Mucosa of gallbladder (tissue), 1 donor: Measurements from ENCODE around the gene GPR22. TPM values are rescaled to one million over a fixed set of nuclear protein-coding genes. Genes with fewer than 3 reads are reported as not detected.

Source experiments
- DNase-seq: peaks from one replicate; pipeline ENCODE4 v3.0.0-alpha.2; 2020; ENCODE audit warnings: low spot score
- total RNA-seq: library from RNA; stranded (reverse); gene quantifications from one replicate; pipeline ENCODE4 v1.2.1, GENCODE V29; 2021
- donor health status: DM: no; HTN: no; CAD: no.

GPR22 gene, protein sequence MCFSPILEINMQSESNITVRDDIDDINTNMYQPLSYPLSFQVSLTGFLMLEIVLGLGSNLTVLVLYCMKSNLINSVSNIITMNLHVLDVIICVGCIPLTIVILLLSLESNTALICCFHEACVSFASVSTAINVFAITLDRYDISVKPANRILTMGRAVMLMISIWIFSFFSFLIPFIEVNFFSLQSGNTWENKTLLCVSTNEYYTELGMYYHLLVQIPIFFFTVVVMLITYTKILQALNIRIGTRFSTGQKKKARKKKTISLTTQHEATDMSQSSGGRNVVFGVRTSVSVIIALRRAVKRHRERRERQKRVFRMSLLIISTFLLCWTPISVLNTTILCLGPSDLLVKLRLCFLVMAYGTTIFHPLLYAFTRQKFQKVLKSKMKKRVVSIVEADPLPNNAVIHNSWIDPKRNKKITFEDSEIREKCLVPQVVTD
- not detected for total RNA-seq

DNA sequence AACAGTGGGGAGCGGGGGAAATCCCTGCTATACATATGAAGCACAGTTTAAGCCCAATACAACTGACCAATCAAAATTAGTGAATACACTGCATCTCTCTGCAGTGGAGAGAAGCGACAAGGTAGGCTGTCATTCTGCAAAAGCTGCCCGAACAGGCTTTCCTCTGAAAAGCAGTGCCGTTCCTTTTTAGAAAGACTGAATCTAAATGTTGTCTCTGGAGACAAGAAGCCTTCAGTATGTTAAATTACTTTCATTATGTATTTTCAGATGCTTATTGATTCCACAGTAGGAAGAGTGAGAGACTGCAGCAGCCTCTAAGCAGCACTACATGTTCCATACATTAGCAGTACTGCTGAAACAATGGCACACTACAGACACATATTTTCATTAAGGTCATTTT lies at the start of gene GPR22:
Gene GPR22 (plus strand): TSS at position 129 of the 400 bp plus-strand sequence. CDS start 4,004 bp downstream, outside the sequence.
- DNase-seq: no peak

DNA sequence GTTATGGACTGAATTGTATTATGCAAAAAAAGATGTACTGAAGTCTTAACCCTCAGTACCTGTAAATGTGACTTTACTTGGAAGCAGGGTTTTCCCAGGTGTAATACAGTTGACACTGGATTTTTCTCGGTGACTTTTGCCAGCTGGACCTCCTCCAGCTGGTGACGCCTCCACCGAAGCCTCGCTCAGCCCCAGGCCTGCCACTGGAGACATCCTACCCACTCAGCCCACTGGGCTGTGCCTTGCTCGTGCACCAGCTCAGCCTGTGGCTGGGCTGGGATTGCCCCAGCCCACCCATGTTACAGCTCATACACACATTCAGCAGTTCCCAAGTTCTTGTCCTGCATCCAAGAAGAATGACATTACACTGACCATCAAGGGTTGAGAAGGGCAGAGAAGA lies 42.4 kb upstream of the GPR22 start:
- DNase-seq: no peak

DNA sequence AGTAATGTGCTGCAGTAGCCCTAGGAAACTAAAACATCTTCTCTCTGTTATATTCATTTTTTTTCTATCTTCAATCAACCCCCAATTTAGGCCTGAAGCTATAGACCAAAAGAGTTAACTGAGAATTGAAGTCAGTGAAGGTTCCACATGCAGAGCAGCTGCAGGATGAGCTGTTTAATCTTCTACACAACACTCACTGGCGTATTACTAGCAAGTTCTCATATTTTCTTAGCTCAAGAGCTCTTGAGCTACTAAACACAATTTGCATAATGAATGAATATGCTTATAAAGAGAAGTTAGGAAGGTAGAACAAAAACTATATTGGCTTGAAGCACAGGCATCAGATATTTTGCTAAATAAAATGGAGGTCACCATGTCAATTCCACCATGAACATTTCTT lies 41.2 kb upstream of the GPR22 start:
- no peak for DNase-seq

DNA sequence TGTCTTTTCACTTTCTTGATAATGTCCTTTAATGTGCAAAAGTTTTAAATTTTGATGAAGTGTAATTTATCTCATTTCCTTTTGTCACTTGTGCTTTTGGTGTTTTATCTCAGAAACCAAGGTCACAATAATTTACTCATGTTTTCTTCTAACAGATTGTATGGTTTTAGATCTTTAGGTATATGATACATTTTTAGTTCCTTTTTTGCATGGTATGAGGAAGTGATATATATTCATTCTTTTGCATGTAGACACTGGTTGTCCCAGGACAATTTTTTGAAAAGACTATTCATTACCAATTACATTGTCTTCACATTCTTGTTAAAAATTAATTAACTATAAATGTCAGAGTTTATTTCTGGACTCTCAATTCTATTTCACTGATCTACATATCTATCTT lies 39.8 kb upstream of the GPR22 start:
- no peak for DNase-seq

DNA sequence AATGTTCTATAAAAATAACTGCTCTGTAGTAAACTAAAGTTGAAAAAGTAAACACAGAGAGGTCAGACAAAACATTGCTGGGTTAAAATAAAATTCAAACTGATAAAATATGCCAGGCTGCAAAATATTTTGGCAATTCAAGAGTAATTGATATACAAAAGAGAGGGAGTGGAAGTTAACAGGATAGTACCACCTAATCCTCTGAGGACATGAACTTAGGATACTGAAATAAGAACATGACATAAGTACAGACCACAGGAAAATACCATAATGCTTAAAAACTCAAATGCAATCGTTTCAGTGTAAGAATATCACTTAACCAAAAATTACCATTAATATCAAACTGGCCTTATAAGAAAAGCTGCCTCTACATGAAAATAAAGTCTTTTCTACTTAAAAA lies 37.6 kb upstream of the GPR22 start:
- no peak for DNase-seq

DNA sequence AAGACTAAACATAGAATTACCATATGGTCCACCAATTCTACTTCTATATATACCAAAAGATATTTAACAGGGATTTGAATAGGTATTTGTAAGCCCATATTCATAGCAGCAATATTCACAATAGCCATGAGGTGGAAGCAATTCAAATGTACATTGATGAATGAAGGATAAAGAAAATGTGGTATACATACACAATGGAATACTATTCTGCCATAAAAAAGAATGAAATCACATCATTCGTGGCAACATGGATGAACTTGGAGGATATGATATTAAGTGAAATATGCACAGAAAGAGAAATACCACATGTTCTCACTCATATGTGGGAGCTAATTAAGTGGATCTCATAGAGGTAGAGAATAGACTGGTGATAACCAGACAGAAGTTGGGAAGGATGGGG lies 34.1 kb upstream of the GPR22 start:
- DNase-seq: no peak

DNA sequence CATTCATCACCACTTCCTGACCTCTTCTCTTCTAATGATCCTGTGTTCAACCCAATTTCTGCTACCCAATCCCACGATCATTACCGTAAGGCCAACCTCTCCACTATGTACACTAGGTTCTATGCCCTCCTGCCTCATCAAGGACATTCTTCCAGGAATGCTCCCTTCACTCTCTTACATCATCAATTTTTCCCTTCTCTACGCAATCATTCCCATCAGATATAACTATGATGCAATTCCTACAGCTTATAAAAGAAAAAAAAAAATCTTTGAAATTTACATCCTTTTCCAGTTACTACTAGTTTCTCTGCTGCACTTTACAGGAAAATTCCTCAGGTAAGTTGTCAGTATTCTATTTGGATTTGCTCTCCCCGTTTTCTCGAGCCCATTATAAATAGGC lies 30.8 kb upstream of the GPR22 start:
- no peak for DNase-seq

DNA sequence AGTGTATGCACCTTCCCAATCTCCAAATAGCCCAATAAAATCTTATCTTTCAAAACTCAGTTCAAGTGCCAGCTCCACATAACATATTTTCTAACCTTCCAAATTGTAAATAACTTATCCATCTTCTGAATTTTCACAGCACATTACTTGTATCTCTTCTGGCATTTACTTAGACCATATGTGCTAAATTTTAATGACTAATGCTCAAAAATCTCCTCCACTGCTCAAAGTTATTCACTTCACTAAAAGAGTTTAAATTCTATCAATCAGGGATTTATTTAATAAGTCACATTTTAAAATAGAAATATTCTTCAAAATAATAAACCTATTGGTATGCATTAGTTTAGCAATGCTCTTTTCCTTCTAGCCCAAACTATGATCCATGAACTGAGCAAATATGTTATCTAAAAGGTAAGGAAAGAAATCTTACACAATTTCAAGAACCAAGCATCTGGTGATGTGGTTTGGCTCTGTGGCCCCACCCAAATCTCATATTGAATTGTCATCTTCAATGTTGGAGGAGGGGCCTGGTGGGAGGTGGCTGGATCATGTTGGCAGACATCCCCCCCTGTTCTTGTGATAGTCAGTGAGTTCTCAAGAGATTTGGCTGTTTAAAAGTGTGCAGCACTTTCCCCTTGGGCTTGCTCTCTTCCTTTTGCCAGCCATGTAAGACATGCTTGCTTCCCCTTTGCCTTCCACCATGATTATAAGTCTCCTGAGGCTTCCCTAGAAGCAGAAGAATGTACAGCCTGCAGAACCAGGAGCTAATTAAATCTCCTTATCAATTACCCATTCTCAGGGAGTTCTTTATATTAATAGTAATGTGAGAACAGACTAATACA lies 28.1 kb upstream of the GPR22 start:
- no peak for DNase-seq

DNA sequence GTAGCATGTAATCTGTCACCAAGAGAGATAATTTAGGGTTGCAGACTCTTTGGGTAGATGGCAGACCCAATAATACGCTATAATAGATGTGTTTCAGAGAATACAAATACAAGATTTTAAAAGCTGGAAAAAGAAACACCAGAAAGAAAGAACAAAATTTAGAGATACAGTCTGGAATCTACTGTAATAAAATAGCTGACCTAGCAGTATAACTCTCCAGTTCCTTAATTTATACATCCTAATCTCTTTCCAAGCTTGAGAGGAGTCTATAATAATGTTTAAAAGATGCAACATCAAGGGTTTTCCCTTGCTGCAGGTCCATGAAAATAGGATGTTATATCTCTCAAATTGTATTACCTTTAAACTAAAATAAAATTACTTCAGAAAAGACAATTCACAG lies 27.2 kb upstream of the GPR22 start:
- no peak for DNase-seq

DNA sequence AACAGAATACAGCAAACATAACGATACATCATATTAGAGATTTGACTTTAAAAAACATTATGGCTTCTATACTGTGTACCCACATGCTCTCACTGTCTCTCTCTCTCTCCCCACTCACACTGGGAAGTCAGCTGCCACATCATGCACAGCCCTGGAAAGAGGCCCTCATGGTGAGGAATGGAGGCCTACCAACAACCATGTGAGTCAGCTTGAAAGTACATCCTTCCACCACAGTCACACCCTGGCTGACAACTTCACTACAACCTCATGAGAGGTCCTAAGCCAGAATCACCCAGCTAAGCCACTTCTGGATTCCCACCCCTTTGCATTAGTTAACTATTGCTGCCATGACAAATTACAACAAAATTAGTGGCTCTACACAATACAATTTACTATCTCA lies 23.3 kb upstream of the GPR22 start:
- no peak for DNase-seq

DNA sequence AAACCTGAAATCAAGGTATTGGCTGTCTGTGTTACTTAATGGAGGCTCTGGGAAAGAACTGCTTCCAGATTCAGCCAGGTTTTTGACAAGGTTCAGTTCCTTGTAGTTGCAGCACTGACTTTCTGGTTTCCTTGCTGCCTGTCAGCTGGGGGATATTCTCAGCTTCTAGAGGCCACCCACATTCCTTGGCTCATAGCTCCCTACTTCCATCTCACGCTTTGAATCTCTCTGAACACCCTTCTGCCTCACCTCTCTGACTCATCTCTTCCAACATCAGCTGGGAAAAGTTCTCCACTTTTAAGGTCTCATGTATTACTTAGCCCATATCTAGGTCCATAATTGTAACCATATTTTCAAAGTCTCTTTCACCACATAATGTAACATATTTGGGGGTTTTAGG lies 22.9 kb upstream of the GPR22 start:
- no peak for DNase-seq

DNA sequence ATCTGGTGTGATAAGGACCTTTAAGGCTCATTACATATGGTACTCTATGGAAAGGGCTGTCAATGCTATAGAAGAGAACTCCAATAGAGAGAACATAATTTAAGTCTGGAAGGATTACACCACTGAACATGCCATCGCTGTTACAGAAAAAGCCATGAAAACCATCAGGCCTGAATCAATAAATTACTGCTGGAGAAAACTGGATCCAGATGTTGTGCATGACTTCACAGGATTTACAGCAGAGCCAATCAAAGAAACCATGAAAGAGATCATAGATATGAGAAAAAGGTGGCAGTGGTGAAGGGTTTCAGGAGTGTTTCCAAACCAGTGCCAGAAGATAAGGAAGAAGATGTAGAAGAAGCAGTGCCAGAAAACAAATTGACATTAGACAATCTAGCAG lies 18.9 kb upstream of the GPR22 start:
- DNase-seq: no peak

DNA sequence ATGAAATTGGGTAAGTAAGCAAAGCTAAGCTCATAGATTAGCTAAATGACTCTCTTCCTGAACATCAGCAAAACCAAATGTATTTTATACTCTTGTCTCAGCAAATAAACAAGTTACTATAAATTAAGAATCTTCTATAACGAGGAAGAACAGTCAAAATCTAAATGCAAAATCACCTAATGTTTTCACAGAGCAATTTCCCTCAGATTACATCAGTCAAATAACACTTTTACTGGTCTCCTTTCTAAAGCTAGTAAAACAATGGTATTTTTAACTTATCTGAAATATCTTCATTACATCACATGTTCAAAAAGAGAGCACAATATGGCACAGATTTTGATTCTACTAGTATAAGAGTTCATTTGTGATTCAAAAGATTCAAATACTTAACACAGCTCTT lies 16.5 kb upstream of the GPR22 start:
- DNase-seq: no peak

DNA sequence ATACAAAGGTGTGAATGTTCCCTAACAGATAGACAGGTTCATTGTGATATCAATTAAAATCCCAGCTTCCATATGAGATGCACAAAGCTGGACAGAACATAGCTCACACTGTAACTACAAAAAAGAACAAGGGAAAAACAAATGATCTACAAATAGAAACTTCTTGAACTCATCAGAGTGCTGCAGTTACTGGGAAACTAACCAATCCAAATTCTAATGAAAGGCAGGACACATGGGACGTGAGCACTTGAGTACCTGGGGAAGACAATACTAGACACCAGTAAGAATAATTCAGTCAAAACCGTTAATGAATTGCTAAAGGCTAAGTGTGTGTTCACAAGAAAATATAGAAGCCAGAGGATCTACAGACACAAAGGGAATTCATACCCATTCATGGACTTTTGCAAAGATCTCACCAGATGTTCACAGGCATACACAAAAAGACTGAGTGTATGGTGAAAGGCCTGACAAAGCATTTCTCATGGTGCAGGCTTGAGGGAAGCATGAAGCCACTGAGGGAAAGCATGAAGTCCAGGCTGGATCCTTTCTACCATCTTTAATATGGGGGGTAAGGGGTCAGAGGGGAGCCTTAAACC lies 7.8 kb upstream of the GPR22 start:
- DNase-seq: no peak

DNA sequence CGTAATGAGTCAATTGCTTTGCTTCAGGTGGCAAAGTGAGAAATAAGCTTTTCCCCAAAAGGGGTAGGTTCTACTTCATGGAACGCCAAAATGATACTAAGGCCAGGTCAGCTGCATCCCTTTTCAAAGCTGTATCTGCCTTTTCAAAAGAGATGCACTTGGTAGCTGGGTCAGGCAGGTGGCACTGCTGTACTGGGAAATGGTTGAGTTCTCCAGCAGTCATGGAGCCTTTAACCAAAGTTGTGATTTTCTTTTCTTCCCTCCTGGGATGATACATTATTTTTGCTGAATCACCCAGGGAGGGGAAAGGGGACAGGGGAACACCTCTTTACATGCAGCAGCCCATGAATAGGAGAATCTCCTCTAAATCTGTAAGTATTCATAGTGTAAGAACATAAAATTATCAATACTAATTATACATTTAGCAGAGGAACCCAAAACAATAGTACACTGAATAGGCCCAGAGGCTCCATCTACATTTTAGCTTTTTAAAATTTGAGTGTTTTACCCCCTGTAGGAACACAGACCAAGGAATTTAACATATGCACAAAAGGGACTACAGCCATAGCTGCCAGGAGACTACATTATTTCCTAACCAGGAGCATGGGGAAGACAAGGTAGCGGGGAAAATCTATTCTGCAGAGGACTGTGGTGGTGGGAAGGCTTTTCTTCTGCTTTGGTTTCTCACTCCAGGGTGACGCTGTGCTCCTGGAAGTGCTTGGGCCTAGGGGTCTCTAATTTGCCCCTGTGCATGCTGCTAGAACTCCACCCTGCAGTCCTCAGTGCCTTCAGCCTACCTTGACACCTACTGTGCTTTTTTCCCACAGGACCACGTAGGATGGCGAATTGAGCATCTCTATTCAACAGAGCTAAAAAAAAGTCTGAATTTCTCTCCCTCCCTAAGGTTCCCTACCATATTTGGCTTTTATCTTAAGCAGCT lies 6.4 kb upstream of the GPR22 start:
- peak; percentile 57 for DNase-seq

DNA sequence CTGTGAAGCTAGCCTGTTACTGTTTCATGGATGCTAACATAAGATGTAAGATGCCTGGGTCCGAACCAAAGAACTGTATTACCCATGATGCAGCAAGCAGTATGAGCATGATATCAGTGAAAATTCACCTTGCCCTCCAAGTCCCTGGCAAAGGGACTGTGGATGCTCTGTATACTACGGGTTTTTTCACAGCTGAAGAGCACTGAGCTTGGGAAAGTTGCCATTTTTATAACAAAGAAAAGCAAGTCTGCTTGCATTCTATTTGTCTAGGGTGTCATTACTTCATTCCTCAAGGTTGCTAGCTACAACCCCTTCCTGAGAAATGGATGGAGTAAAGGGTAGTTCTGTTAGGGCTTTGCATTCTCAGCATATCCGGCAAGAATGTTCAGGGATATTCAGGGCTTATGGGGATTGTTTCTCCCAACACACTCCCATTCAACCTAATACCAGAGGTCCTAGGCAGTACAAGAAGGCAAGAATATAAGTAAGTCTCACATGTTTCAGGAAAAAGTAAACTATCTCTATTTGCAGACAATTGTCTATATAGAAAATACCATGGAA lies 5.1 kb upstream of the GPR22 start:
- DNase-seq: no peak

DNA sequence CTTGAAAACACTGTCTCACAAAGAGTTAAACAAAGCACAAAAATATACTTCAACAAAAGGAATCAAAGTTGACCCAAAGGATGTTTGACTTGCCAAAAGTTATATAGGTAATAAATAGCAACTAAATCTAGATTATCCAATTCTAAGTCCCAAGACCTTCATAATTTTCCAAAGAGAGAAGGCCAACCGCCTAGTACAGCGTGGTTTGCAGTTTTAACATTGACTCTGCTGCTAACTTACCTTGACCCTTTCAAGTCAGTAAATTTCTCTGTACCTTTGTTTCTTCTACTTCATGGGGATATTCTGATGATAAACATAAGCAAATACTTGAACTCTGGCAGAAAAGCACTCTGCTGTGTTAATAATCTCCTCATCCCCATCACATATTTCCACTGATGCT lies 1.9 kb upstream of the GPR22 start:
- DNase-seq: no peak

DNA sequence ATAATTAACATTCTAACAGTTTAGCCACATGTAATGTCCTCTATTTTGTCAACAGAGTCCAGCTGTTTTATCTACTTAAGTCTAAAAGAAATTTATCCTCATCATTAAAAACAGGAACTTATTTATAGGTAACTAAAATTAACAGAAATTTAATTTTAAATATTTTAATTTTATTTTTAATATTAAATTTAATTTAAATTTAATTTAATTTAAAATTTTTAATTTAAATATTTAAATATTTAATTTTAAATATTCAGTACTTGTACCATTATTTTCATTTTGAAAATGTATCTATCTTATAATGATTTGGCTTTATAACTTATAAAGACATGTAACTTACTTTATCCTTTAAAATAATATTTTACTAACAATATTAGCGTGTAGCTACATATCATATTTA lies 1.0 kb upstream of the GPR22 start:
- no peak for DNase-seq

DNA sequence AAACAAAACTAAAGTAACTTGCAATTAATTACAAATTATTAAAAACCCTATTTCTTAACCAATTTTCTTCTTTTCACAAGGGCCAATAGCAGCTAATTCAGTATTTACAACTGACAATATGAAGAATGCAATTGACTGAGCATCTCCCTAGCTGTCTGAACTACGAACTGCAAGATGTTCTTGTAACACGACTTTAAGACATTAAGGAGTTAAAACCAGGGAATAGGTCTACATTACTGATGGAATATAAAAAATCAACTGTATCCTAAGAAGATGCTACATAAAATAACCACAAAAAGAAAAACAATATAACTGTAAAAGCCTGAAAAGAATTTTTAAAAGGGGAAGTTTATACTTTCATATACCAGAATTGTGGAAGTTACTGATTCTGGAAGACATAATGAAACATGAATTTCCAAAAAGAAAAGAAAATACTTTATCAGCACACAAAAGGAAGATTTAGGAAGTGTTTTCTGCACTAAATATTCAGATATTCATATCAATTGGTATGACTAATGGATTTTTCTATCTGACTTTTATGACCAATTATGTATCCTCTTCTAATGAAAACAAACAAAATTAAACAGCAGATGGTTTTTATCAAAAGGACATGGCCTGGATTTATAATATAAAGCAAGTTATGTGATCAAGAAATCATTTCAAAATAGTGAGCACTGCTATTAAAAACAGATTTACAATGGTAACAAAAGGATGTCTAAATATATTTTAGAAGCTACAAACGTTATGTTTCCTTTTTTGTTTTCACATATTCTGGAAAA lies 1.6 kb downstream of the GPR22 start:
- DNase-seq: no peak

DNA sequence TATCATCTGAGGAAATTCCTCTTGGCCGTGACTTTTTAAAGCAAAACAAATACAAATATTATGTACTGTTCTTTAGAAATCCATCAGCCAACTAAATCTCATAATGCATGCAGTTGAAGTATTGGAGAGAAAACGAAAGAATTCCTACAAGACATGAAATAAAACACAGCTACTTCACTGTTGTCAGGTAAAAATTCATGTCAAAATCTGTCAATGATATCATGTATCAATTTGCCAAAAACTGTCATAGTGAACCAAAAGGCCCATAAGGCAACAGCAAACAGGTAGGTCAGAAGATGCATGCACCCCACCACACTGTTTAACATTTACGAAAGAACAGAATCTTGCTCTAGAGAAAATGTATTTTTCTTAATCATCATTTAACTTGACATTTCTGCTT lies 2.3 kb downstream of the GPR22 start:
- no peak for DNase-seq
